Cardiac fibroblast (primary cell): ENCODE data around the gene MPPED2.

ENCODE experiments used
- DNase-seq, 2 donors: peaks; one replicate each; pipeline versions ENCODE4 v3.0.0 to v3.0.0-alpha.2; 2010; ENCODE audit warnings: low read depth in 2 of 2
- H3K4me3 ChIP-seq, 2 donors: replicated peaks in 1 of 2; 1 replicate in 1 of 2; 2 replicates in 1 of 2; pipeline ENCODE4 v1.5.1; 2011; ENCODE audit warnings: low read depth in 2 of 2, low read length in 2 of 2, mild to moderate bottlenecking in 2 of 2, moderate library complexity in 1 of 2
- CTCF ChIP-seq: IDR thresholded peaks from one replicate; pipeline ENCODE4 v1.5.1; 2011; ENCODE audit warnings: low read depth, mild to moderate bottlenecking, low read length, inconsistent platforms

MPPED2 gene

GRCh38 chr11:30586251-30587144 lies at the start of gene MPPED2:
MPPED2 (minus strand) TSS chr11:30586353; CDS start chr11:30580373, 5,980 bp downstream.
- H3K4me3 ChIP-seq, result peak within 1 kb of the TSS; percentile 26 to 33
- no peak for DNase-seq
- no peak for TF ChIP-seq CTCF

GRCh38 chr11:30635401-30635989 lies 49.3 kb upstream of the MPPED2 start:
- DNase-seq, result peak in 1 of 2 donors; percentile 1
- H3K4me3 ChIP-seq, result no peak overlapping the region
- TF ChIP-seq CTCF, result no peak

- no peak for TF ChIP-seq CTCF
- no peak overlapping the region for H3K4me3 ChIP-seq
- no peak for DNase-seq
Measured at GRCh38 chr11:30631148-30631547, 45.0 kb upstream of the MPPED2 start.

GRCh38 chr11:30619767-30620166 lies 33.6 kb upstream of the MPPED2 start:
- TF ChIP-seq CTCF, result no peak
- DNase-seq, result no peak
- H3K4me3 ChIP-seq, result no peak overlapping the region

- H3K4me3 ChIP-seq, result no peak overlapping the region
- TF ChIP-seq CTCF, result no peak
- no peak for DNase-seq
Measured at GRCh38 chr11:30617762-30618161, 31.6 kb upstream of the MPPED2 start.

GRCh38 chr11:30610628-30611027 lies 24.5 kb upstream of the MPPED2 start:
- no peak for DNase-seq
- no peak overlapping the region for H3K4me3 ChIP-seq
- no peak for TF ChIP-seq CTCF
